H7 (cell line): Measurements from ENCODE around the gene FBXL5. TPM values are rescaled to one million over a fixed set of nuclear protein-coding genes. Genes with fewer than 3 reads are reported as not detected.

Experiments used
- DNase-seq: peaks from one replicate; pipeline ENCODE4 v3.0.0; 2012
- H3K27me3 ChIP-seq: 2 replicates; pipeline ENCODE4 v1.6.0; 2011; ENCODE audit warnings: mild to moderate bottlenecking, low read length; ENCODE audit not compliant: control insufficient read depth, insufficient read depth
- H3K36me3 ChIP-seq: replicated peaks from 2 replicates; pipeline ENCODE4 v1.5.1; 2011; ENCODE audit warnings: low read length; ENCODE audit not compliant: control insufficient read depth, insufficient read depth
- H3K4me3 ChIP-seq: 2 replicates; pipeline ENCODE4 v1.5.1; 2011; ENCODE audit warnings: low read depth, mild to moderate bottlenecking, control low read depth, low read length, moderate library complexity; ENCODE audit not compliant: insufficient read depth
- total RNA-seq: library from RNA; depleted of rRNA; stranded (reverse); fragments of >200 nt; shearing (Covaris generic); gene quantifications from 2 replicates; pipeline ENCODE4 v1.2.3, GENCODE V29; 2014; rRNA removed

The FBXL5 gene
- 80.8 and 91.6 TPM in 2 replicates for total RNA-seq

GRCh38 chr4:15655223-15656037 is at the start of gene FBXL5:
Gene FBXL5 (minus strand): TSS chr4:15655357. CDS start chr4:15655287, 70 bp downstream.
- DNase-seq = peak; percentile 97
- no peaks in the 10 kb centered on the region for H3K27me3 ChIP-seq
- H3K4me3 ChIP-seq = peak within 1 kb of the TSS; percentile 86
- no peaks in the 10 kb centered on the region for H3K36me3 ChIP-seq

GRCh38 chr4:15704129-15704528 is 49.0 kb upstream of the FBXL5 start:
- Histone ChIP-seq H3K36me3 (no peaks in the 10 kb centered on the region), H3K27me3 (no peaks in the 10 kb centered on the region), H3K4me3 (no peak overlapping the region)
- DNase-seq = no peak

- H3K27me3 ChIP-seq = no peaks in the 10 kb centered on the region
- no peak for DNase-seq
- H3K4me3 ChIP-seq = no peak overlapping the region
- H3K36me3 ChIP-seq = no peaks in the 10 kb centered on the region
Measured at GRCh38 chr4:15703439-15703838, 48.3 kb upstream of the FBXL5 start.

- peak; percentile 25 for DNase-seq
- no peaks in the 10 kb centered on the region for H3K27me3 ChIP-seq
- H3K4me3 ChIP-seq = peak within 1 kb of the TSS; percentile 34; the same call in 1 of the 2 replicates
- no peaks in the 10 kb centered on the region for H3K36me3 ChIP-seq
Measured at GRCh38 chr4:15702941-15703403, 47.8 kb upstream of the FBXL5 start, which contains the start of gene BST1. Gene BST1 (plus strand): TSS chr4:15703065. CDS start chr4:15703145, 80 bp downstream.

- no peak for DNase-seq
- H3K27me3 ChIP-seq = no peaks in the 10 kb centered on the region
- H3K36me3 ChIP-seq = no peaks in the 10 kb centered on the region
- H3K4me3 ChIP-seq = no peak overlapping the region
Measured at GRCh38 chr4:15696866-15697265, 41.7 kb upstream of the FBXL5 start.

- Histone ChIP-seq H3K4me3 (no peak overlapping the region), H3K36me3 (no peaks in the 10 kb centered on the region), H3K27me3 (no peaks in the 10 kb centered on the region)
- no peak for DNase-seq
Measured at GRCh38 chr4:15695729-15696128, 40.6 kb upstream of the FBXL5 start.

- Histone ChIP-seq H3K27me3 (no peaks in the 10 kb centered on the region), H3K36me3 (no peaks in the 10 kb centered on the region), H3K4me3 (no peak overlapping the region)
- no peak for DNase-seq
Measured at GRCh38 chr4:15695240-15695699, 40.1 kb upstream of the FBXL5 start.

- Histone ChIP-seq H3K4me3 (no peak overlapping the region), H3K27me3 (no peaks in the 10 kb centered on the region), H3K36me3 (no peaks in the 10 kb centered on the region)
- no peak for DNase-seq
Measured at GRCh38 chr4:15694431-15694830, 39.3 kb upstream of the FBXL5 start.

GRCh38 chr4:15692602-15693001 is 37.4 kb upstream of the FBXL5 start:
- DNase-seq = no peak
- no peaks in the 10 kb centered on the region for H3K27me3 ChIP-seq
- H3K4me3 ChIP-seq = no peak overlapping the region
- H3K36me3 ChIP-seq = no peaks in the 10 kb centered on the region

- DNase-seq = no peak
Measured at GRCh38 chr4:15691346-15692135, 36.4 kb upstream of the FBXL5 start.

GRCh38 chr4:15690020-15690809 is 35.1 kb upstream of the FBXL5 start:
- Histone ChIP-seq H3K27me3 (no peaks in the 10 kb centered on the region), H3K36me3 (no peaks in the 10 kb centered on the region; the same call in 1 of the 2 replicates), H3K4me3 (no peak overlapping the region)
- DNase-seq = peak; percentile 38

More at GRCh38 chr4:15691346-15692135, 36.4 kb upstream of the FBXL5 start:
- H3K4me3 ChIP-seq = no peak overlapping the region
- H3K27me3 ChIP-seq = no peaks in the 10 kb centered on the region
- H3K36me3 ChIP-seq = no peaks in the 10 kb centered on the region

- no peaks in the 10 kb centered on the region for H3K27me3 ChIP-seq
- H3K36me3 ChIP-seq = no peaks in the 10 kb centered on the region; the same call in 1 of the 2 replicates
- no peak overlapping the region for H3K4me3 ChIP-seq
- DNase-seq = no peak
Measured at GRCh38 chr4:15689540-15689939, 34.4 kb upstream of the FBXL5 start.

GRCh38 chr4:15688051-15688450 is 32.9 kb upstream of the FBXL5 start:
- Histone ChIP-seq H3K36me3 (no peaks in the 10 kb centered on the region; the same call in 1 of the 2 replicates), H3K4me3 (no peak overlapping the region), H3K27me3 (no peaks in the 10 kb centered on the region)
- DNase-seq = no peak

- H3K27me3 ChIP-seq = no peaks in the 10 kb centered on the region
- no peak overlapping the region for H3K4me3 ChIP-seq
- H3K36me3 ChIP-seq = no peaks in the 10 kb centered on the region; the same call in 1 of the 2 replicates
- DNase-seq = peak; percentile 28
Measured at GRCh38 chr4:15684498-15684897, 29.3 kb upstream of the FBXL5 start.
